ENCODE measurements around the gene NGDN. TPM values are rescaled to one million over a fixed set of nuclear protein-coding genes. Genes with fewer than 3 reads are reported as not detected.

NGDN gene
- total and polyA plus RNA-seq, 11 donors = 16.5 to 43.4 (median 18.7) TPM

Other genes with a start within 250 kb of the NGDN start
- not detected for gene RNF212B, start 231.8 kb upstream of the NGDN start, total RNA-seq
- not detected for gene RNF212B, start 231.8 kb upstream of the NGDN start, polyA plus RNA-seq
- 10 to 100 TPM in 5 of 9 donors, 1 to 10 TPM in 4; 7.7 to 13.0 (median 10.0) TPM for gene HOMEZ, start 183.6 kb upstream of the NGDN start, total RNA-seq
- 1 to 10 TPM; 6.2 to 9.2 TPM for gene HOMEZ, start 183.6 kb upstream of the NGDN start, polyA plus RNA-seq
- 10 to 100 TPM in 2 of 9 donors, 1 to 10 TPM in 7; 2.9 to 11.4 (median 5.6) TPM for gene PPP1R3E, start 166.8 kb upstream of the NGDN start, total RNA-seq
- 10 to 100 TPM in 1 of 2 donors, 1 to 10 TPM in 1; 2.1 to 10.1 TPM for gene PPP1R3E, start 166.8 kb upstream of the NGDN start, polyA plus RNA-seq
- gene BCL2L2, start 162.9 kb upstream of the NGDN start, total RNA-seq = 10 to 100 TPM; 30.0 to 40.3 (median 36.7) TPM
- 10 to 100 TPM; 16.6 to 52.9 TPM for gene BCL2L2, start 162.9 kb upstream of the NGDN start, polyA plus RNA-seq
- gene PABPN1, start 148.2 kb upstream of the NGDN start, total RNA-seq = 10 to 100 TPM; 23.7 to 85.1 (median 62.5) TPM
- gene PABPN1, start 148.2 kb upstream of the NGDN start, polyA plus RNA-seq = 100 to 1,000 TPM in 1 of 2 donors, 10 to 100 TPM in 1; 48.6 to 102 TPM
- 10 to 100 TPM in 4 of 9 donors, 1 to 10 TPM in 5; 8.5 to 14.9 (median 9.9) TPM for gene SLC22A17, start 116.8 kb upstream of the NGDN start, total RNA-seq
- 1 to 10 TPM; 7.2 to 9.7 TPM for gene SLC22A17, start 116.8 kb upstream of the NGDN start, polyA plus RNA-seq
- gene EFS, start 104.5 kb upstream of the NGDN start, total RNA-seq = 1 to 10 TPM; 1.4 to 5.0 (median 2.3) TPM
- gene EFS, start 104.5 kb upstream of the NGDN start, polyA plus RNA-seq = 1 to 10 TPM; 2.2 to 2.4 TPM
- gene IL25, start 96.9 kb upstream of the NGDN start, total RNA-seq = under 1 TPM in 1 of 9 donors, not detected in 8; 0.29 TPM
- gene IL25, start 96.9 kb upstream of the NGDN start, polyA plus RNA-seq = not detected
- under 1 TPM in 5 of 9 donors, not detected in 4; 0.32 to 0.92 (median 0.64) TPM for gene CMTM5, start 92.7 kb upstream of the NGDN start, total RNA-seq
- 1 to 10 TPM; 1.6 to 1.8 TPM for gene CMTM5, start 92.7 kb upstream of the NGDN start, polyA plus RNA-seq
- 1,000 to 10,000 TPM in 4 of 9 donors, 100 to 1,000 TPM in 4, 10 to 100 TPM in 1; 76.8 to 4,027 (median 602) TPM for gene MYH6, start 61.4 kb upstream of the NGDN start, total RNA-seq
- 1,000 to 10,000 TPM; 1,673 to 5,104 TPM for gene MYH6, start 61.4 kb upstream of the NGDN start, polyA plus RNA-seq
- gene MYH7, start 34.0 kb upstream of the NGDN start, total RNA-seq = over 10,000 TPM in 7 of 9 donors, 1,000 to 10,000 TPM in 2; 6,202 to 23,825 (median 18,310) TPM
- over 10,000 TPM in 1 of 2 donors, 100 to 1,000 TPM in 1; 727 to 12,111 TPM for gene MYH7, start 34.0 kb upstream of the NGDN start, polyA plus RNA-seq
- gene ZFHX2, start 82.1 kb downstream of the NGDN start, total RNA-seq = 1 to 10 TPM in 3 of 9 donors, under 1 TPM in 6; 0.47 to 2.3 (median 0.88) TPM
- under 1 TPM; 0.24 to 0.88 TPM for gene ZFHX2, start 82.1 kb downstream of the NGDN start, polyA plus RNA-seq
- gene THTPA, start 86.6 kb downstream of the NGDN start, total RNA-seq = 10 to 100 TPM; 13.0 to 30.9 (median 18.9) TPM
- 10 to 100 TPM in 1 of 2 donors, 1 to 10 TPM in 1; 9.1 to 28.7 TPM for gene THTPA, start 86.6 kb downstream of the NGDN start, polyA plus RNA-seq
- gene AP1G2, start 98.1 kb downstream of the NGDN start, total RNA-seq = 10 to 100 TPM in 5 of 9 donors, 1 to 10 TPM in 4; 7.2 to 33.8 (median 11.6) TPM
- gene AP1G2, start 98.1 kb downstream of the NGDN start, polyA plus RNA-seq = 10 to 100 TPM in 1 of 2 donors, 1 to 10 TPM in 1; 8.8 to 16.6 TPM
- gene JPH4, start 109.1 kb downstream of the NGDN start, total RNA-seq = under 1 TPM in 8 of 9 donors, not detected in 1; 0.10 to 0.59 (median 0.26) TPM
- gene JPH4, start 109.1 kb downstream of the NGDN start, polyA plus RNA-seq = under 1 TPM; 0.12 to 0.23 TPM
- under 1 TPM in 1 of 9 donors, not detected in 8; 0.17 TPM for gene DHRS2, start 166.7 kb downstream of the NGDN start, total RNA-seq
- under 1 TPM in 1 of 2 donors, not detected in 1; 0.04 TPM for gene DHRS2, start 166.7 kb downstream of the NGDN start, polyA plus RNA-seq

Measured in heart left ventricle (tissue), 11 donors.